CD4-positive, alpha-beta T cell treated with Interleukin-10 for 1 hour (primary cell): ENCODE results near the gene UTP20.

ENCODE experiments used
- DNase-seq: peaks from one replicate; pipeline ENCODE4 v3.0.0-alpha.2; 2020

Gene UTP20

GRCh38 chr12:101280006-101280505 is at the start of gene UTP20:
TSS of gene UTP20 (plus strand) at chr12:101280105. CDS start at chr12:101280283, 178 bp downstream.
- peak; percentile 94 for DNase-seq

GRCh38 chr12:101230547-101230946 is 49.4 kb upstream of the UTP20 start:
- DNase-seq, result no peak

- DNase-seq, result no peak
Measured at GRCh38 chr12:101231636-101232035, 48.3 kb upstream of the UTP20 start.

- no peak for DNase-seq
Measured at GRCh38 chr12:101235686-101236085, 44.2 kb upstream of the UTP20 start.

GRCh38 chr12:101238306-101238705 is 41.6 kb upstream of the UTP20 start:
- no peak for DNase-seq

GRCh38 chr12:101238800-101239329 is 41.0 kb upstream of the UTP20 start:
- DNase-seq, result no peak

GRCh38 chr12:101243074-101243473 is 36.8 kb upstream of the UTP20 start:
- no peak for DNase-seq

- DNase-seq, result no peak
Measured at GRCh38 chr12:101243616-101244015, 36.3 kb upstream of the UTP20 start.

GRCh38 chr12:101256266-101256665 is 23.6 kb upstream of the UTP20 start:
- no peak for DNase-seq

GRCh38 chr12:101257357-101257756 is 22.5 kb upstream of the UTP20 start:
- DNase-seq, result no peak

- DNase-seq, result no peak
Measured at GRCh38 chr12:101267111-101267510, 12.8 kb upstream of the UTP20 start.

GRCh38 chr12:101276433-101276832 is 3.5 kb upstream of the UTP20 start:
- no peak for DNase-seq

GRCh38 chr12:101277443-101277842 is 2.5 kb upstream of the UTP20 start:
- no peak for DNase-seq

- no peak for DNase-seq
Measured at GRCh38 chr12:101287357-101287756, 7.5 kb downstream of the UTP20 start.

GRCh38 chr12:101297661-101298060 is 17.8 kb downstream of the UTP20 start:
- DNase-seq, result no peak

- DNase-seq, result no peak
Measured at GRCh38 chr12:101298426-101298825, 18.5 kb downstream of the UTP20 start.

GRCh38 chr12:101299346-101299745 is 19.4 kb downstream of the UTP20 start:
- DNase-seq, result no peak

GRCh38 chr12:101299931-101300330 is 20.0 kb downstream of the UTP20 start:
- no peak for DNase-seq

- no peak for DNase-seq
Measured at GRCh38 chr12:101302741-101303140, 22.8 kb downstream of the UTP20 start.

- no peak for DNase-seq
Measured at GRCh38 chr12:101305226-101305779, 25.4 kb downstream of the UTP20 start.

GRCh38 chr12:101305794-101306193 is 25.9 kb downstream of the UTP20 start:
- DNase-seq, result no peak

GRCh38 chr12:101322480-101322879 is 42.6 kb downstream of the UTP20 start:
- DNase-seq, result no peak

- no peak for DNase-seq
Measured at GRCh38 chr12:101323255-101323654, 43.4 kb downstream of the UTP20 start.

- no peak for DNase-seq
Measured at GRCh38 chr12:101325590-101325989, 45.7 kb downstream of the UTP20 start.

- no peak for DNase-seq
Measured at GRCh38 chr12:101327051-101327450, 47.1 kb downstream of the UTP20 start.
